ENCODE data around the gene AHI1. TPM values are rescaled to one million over a fixed set of nuclear protein-coding genes. Genes with fewer than 3 reads are reported as not detected.
"Not testable (repeated sequence)": the region's sequence is repeated elsewhere in the genome, so short reads cannot be mapped to it uniquely, and the experiment has no call there.

Gene AHI1
- total RNA-seq, 1 experiment from 2014 or later = 11.3 TPM

GRCh38 chr6:135250234-135250633, 247.3 kb downstream of the AHI1 start:
- Histone ChIP-seq H3K27me3 (replicated peaks; ENCODE audit: control insufficient read depth, insufficient read depth, low read length) (no peaks in the 10 kb centered on the region), H3K9me3 (no peaks in the 10 kb centered on the region), H3K4me3 (ENCODE audit: low read depth, low read length) (no peak overlapping the region), H3K4me1 (no peaks in the 10 kb centered on the region), H3K36me3 (ENCODE audit: control insufficient read depth, insufficient read depth, low read length) (no peaks in the 10 kb centered on the region)
- BruUV-seq (replicated peaks) = no TSS peak
- DNase-seq = no peak
- Mint-ChIP-seq H3K36me3 (ENCODE audit: insufficient read depth, unreplicated experiment) (no peaks in the 10 kb centered on the region), H3K9me3 (ENCODE audit: unreplicated experiment) (peaks cover 2% of the 10 kb centered on the region), H3K27ac (ENCODE audit: unreplicated experiment) (no peak overlapping the region), H3K4me1 (ENCODE audit: low read depth, unreplicated experiment) (peaks cover 8% of the 10 kb centered on the region), H3K4me3 (ENCODE audit: unreplicated experiment) (no peak overlapping the region), H3K27me3 (ENCODE audit: insufficient read depth, unreplicated experiment) (no peaks in the 10 kb centered on the region)
- no peak for TF ChIP-seq CTCF (IDR thresholded peaks at IDR 0.05; ENCODE audit: insufficient read depth in 1 of 2, low read depth in 1 of 2, low read length in 1 of 2, severe bottlenecking in 1 of 2, unreplicated experiment in 1 of 2)
- ChIA-PET CTCF (no interaction called here), POLR2A (no interaction called here)
- intact Hi-C loops (cut with micrococcal nuclease; ENCODE audit: unreplicated experiment) = no loop called here

- H3K4me3 ChIP-seq (ENCODE audit: low read depth, low read length); H3K4me3 Mint-ChIP-seq (ENCODE audit: unreplicated experiment); H3K27ac Mint-ChIP-seq (ENCODE audit: unreplicated experiment); CTCF ChIA-PET; H3K9me3 Mint-ChIP-seq (ENCODE audit: unreplicated experiment); H3K36me3 ChIP-seq (ENCODE audit: control insufficient read depth, insufficient read depth, low read length); H3K27me3 Mint-ChIP-seq (ENCODE audit: insufficient read depth, unreplicated experiment); BruUV-seq (replicated peaks); intact Hi-C loops (cut with micrococcal nuclease; ENCODE audit: unreplicated experiment); H3K36me3 Mint-ChIP-seq (ENCODE audit: insufficient read depth, unreplicated experiment); POLR2A ChIA-PET; H3K4me1 Mint-ChIP-seq (ENCODE audit: low read depth, unreplicated experiment); H3K4me1 ChIP-seq; H3K27me3 ChIP-seq (replicated peaks; ENCODE audit: control insufficient read depth, insufficient read depth, low read length); DNase-seq; H3K9me3 ChIP-seq: not testable (repeated sequence)
Measured at GRCh38 chr6:135246412-135247012, 251.0 kb downstream of the AHI1 start.

- H3K4me1 ChIP-seq = no peaks in the 10 kb centered on the region
- BruUV-seq (replicated peaks) = no TSS peak
- no peaks in the 10 kb centered on the region for H3K36me3 ChIP-seq (ENCODE audit: control insufficient read depth, insufficient read depth, low read length)
- ChIA-PET CTCF (no interaction called here), POLR2A (no interaction called here)
- Mint-ChIP-seq H3K27ac (ENCODE audit: unreplicated experiment) (no peak overlapping the region), H3K36me3 (ENCODE audit: insufficient read depth, unreplicated experiment) (no peaks in the 10 kb centered on the region), H3K4me1 (ENCODE audit: low read depth, unreplicated experiment) (no peaks in the 10 kb centered on the region), H3K9me3 (ENCODE audit: unreplicated experiment) (no peaks in the 10 kb centered on the region), H3K4me3 (ENCODE audit: unreplicated experiment) (no peak overlapping the region), H3K27me3 (ENCODE audit: insufficient read depth, unreplicated experiment) (no peaks in the 10 kb centered on the region)
- H3K4me3 ChIP-seq (ENCODE audit: low read depth, low read length) = no peak overlapping the region
- TF ChIP-seq CTCF (IDR thresholded peaks at IDR 0.05; ENCODE audit: insufficient read depth in 1 of 2, low read depth in 1 of 2, low read length in 1 of 2, severe bottlenecking in 1 of 2, unreplicated experiment in 1 of 2) = no peak
- H3K27me3 ChIP-seq (replicated peaks; ENCODE audit: control insufficient read depth, insufficient read depth, low read length) = no peaks in the 10 kb centered on the region
- no peak for DNase-seq
- no peaks in the 10 kb centered on the region for H3K9me3 ChIP-seq
- intact Hi-C loops (cut with micrococcal nuclease; ENCODE audit: unreplicated experiment) = no loop called here
Measured at GRCh38 chr6:135244805-135245204, 252.7 kb downstream of the AHI1 start.

Data from Caco-2 (cell line).